Stimulated activated naive CD8-positive, alpha-beta T cell treated with anti-CD3 and anti-CD28 coated beads, Interleukin-15, Interleukin-2, amounts not matched to agents 100 ng/mL and 50 ng/mL, for 24 hours (primary cell): ENCODE results near the gene POLN.
A peak's percentile ranks its signal among the peaks of the same experiment; 100 is the strongest.
"Not testable (repeated sequence)": the region's sequence is repeated elsewhere in the genome, so short reads cannot be mapped to it uniquely, and the experiment has no call there.

Source experiments
- H3K27ac Mint-ChIP-seq: one replicate; pipeline ENCODE4 v1.8.0; 2021; ENCODE audit warnings: mild to moderate bottlenecking, mixed read lengths
- H3K27me3 Mint-ChIP-seq: one replicate; pipeline ENCODE4 v1.8.0; 2021; ENCODE audit warnings: mixed read lengths
- H3K36me3 Mint-ChIP-seq: one replicate; pipeline ENCODE4 v1.8.0; 2021; ENCODE audit warnings: low read depth, mixed read lengths
- H3K4me1 Mint-ChIP-seq: one replicate; pipeline ENCODE4 v1.8.0; 2021; ENCODE audit warnings: low read depth, mixed read lengths
- H3K4me3 Mint-ChIP-seq: one replicate; pipeline ENCODE4 v1.8.0; 2021; ENCODE audit warnings: mild to moderate bottlenecking, mixed read lengths
- H3K9me3 Mint-ChIP-seq: one replicate; pipeline ENCODE4 v1.8.0; 2021; ENCODE audit warnings: mixed read lengths

POLN gene

DNA sequence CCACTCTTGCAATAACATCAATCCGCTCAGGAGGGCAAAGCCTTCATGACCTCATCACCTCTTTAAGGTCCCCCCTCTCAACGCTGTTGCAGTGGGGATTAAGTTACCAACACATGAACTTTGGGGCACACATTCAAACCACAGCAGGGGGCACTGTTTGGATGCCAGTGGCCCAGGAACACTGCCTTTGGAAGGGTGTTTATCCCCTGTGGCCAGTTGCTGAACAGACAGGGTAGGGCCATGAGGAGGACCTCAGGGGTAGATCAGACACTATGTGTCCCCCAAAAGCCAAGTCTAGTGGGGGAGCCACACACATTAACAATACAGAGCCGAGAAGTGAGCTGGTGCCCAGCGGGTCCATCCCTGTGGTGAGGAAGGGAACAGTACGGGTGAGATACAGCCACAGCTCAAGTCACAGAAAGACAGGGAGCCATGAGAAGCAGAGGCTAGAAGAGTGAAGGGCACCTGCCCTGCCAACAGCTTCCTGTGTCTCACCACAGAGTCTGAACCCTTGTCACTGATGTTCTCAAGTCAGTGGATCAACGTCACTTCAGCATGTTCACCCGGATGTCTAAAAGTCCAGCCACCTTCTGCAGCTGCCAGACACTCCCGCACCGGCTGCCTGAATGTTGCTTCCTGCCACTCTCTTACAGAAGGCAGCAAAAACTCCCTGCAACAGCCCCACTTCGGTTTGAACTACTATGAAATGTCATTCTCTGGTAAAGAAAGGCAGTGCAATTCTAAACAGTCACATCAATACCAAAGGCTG is 39.8 kb upstream of the POLN start:
- Mint-ChIP-seq H3K27ac (peak overlapping the region; percentile 78), H3K4me3 (peak overlapping the region; percentile 10), H3K9me3 (no peaks in the 10 kb centered on the region), H3K27me3 (no peaks in the 10 kb centered on the region), H3K4me1 (peaks cover 33% of the 10 kb centered on the region), H3K36me3 (no peaks in the 10 kb centered on the region)

DNA sequence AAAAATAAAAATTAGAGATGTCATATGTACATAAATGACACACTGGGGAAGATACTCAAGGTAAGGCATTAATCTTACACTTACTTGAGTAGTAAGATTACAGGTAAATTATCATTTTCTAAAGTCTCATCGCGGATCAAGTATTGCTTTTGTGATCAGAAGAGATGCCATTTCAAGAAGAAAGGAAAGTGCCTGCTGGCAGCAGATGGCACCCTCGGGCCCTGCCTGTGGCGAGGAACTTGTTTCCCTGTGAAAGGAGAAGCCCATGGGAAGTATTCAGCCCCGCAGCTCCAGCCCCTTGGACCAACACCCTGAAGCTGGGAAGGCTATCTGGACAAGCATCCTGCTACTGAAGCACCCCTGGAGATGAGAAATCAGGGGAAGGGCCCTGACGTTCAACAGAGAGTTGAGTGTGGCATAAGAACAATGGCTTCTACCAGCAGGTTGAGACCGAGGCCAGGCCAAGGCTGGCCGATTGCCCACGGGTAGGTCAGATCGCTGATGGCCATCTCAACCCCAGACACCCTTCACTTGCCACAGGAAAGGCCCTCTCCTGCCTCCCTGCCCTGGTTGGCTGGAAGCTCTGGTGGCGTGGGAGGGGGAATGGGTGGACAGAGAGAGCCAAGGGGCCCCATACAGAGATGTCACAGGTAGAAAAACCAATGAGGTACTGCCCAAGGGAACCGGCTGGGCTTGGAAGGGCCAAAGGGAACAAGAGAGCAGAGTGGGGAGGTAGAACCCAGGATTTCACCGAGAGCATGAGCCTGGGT is 38.8 kb upstream of the POLN start:
- no peak overlapping the region for H3K4me3 Mint-ChIP-seq
- H3K27me3 Mint-ChIP-seq = no peaks in the 10 kb centered on the region
- H3K9me3 Mint-ChIP-seq = no peaks in the 10 kb centered on the region
- H3K27ac Mint-ChIP-seq = peak overlapping the region; percentile 78
- peaks cover 33% of the 10 kb centered on the region for H3K4me1 Mint-ChIP-seq
- no peaks in the 10 kb centered on the region for H3K36me3 Mint-ChIP-seq

DNA sequence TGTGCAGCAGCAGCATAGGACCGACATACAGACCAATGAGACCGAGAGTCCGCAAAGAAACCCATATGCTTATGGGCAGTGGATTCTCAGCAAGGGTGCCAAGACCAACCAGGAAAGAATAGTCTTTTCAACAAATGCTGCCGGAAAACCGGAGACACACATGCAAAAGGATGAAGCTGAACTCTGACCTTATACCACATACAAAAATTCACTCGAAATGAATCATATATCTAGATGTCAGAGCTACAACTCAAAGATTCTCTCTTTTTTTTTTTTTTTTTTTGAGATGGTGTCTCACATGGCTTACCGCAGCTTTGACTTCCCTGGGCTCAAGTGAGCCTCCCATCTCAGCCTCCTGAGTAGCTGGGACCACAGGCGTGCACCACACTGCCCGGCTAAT is 36.0 kb upstream of the POLN start:
- peaks cover 25% of the 10 kb centered on the region for H3K4me1 Mint-ChIP-seq
- H3K4me3 Mint-ChIP-seq = no peak overlapping the region
- H3K27me3 Mint-ChIP-seq = no peaks in the 10 kb centered on the region
- H3K9me3 Mint-ChIP-seq = no peaks in the 10 kb centered on the region
- H3K36me3 Mint-ChIP-seq = no peaks in the 10 kb centered on the region
- H3K27ac Mint-ChIP-seq = no peak overlapping the region

DNA sequence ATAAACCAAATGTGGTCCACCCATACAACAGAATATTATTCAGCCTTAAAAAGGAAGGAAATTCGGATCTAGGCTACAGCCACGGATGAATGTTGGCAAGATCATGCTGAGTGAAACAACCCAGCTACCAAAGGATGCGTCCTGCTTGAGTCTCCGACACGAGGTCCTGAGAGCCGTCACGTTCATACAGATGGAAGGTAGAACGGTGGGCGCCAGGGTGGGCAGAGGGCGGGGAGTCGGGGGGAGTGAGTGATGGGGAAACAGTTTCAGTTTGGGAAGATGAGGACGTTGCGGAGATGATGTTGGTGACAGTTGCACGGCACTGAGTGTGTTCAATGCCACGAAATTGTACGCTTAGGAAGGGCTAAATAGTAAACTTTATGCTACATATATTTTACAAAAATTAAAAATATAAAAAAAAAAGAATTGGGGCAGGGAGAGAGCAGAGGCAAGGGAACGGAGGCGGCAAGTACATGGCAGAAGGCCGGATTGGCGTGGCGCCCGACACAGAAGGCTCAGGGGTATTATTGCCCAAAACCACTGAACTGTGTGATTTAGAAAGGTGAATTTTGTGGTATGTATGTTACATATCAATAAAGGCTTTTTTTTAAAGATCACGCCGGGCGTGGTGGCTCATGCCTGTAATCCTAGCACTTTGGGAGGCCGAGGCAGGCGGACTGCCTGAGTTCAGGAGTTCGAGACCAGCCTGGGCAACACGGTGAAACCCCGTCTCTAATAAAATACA is 34.8 kb upstream of the POLN start:
- H3K36me3 Mint-ChIP-seq = no peaks in the 10 kb centered on the region
- no peaks in the 10 kb centered on the region for H3K9me3 Mint-ChIP-seq

DNA sequence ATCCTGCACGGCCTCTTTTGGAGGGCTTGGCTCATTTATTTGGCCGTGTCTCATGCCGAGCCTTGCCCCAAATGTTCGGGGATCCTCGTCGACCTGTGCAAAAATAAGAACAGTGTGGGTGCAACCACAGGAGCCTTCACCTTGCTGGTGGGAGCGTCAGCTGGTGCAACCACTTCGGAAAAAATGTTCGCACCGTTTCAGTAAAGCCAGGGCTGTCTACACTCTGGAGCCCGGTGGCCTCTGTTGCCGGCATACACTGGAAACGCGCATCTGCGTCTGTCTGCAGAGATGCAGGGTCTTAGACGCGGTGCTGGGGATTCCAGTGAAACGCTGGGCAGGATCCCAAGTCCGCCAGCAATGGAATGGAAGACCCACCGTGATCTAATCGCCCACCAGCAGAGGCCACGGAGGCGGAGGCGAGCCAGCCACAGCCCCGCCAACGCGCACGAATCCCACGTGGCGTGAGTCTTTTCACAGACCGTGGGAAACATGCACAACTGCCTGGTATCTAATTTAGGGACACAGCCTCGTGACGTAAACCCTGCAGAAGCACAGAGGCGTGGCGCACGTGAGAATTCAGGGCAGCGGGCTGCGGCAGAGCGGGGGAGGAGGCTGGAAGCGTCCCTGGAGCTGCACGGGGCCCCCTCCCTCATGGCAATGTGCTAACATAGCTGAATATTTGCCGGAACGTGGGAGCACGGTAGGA is 33.8 kb upstream of the POLN start:
- H3K4me3 Mint-ChIP-seq = no peak overlapping the region
- no peaks in the 10 kb centered on the region for H3K27me3 Mint-ChIP-seq
- H3K4me1 Mint-ChIP-seq = peaks cover 2% of the 10 kb centered on the region
- no peak overlapping the region for H3K27ac Mint-ChIP-seq
- H3K9me3 Mint-ChIP-seq = no peaks in the 10 kb centered on the region
- H3K36me3 Mint-ChIP-seq = no peaks in the 10 kb centered on the region

More for the DNA sequence above, 34.8 kb upstream of the POLN start:
- Mint-ChIP-seq H3K4me3 (no peak overlapping the region), H3K27me3 (no peaks in the 10 kb centered on the region), H3K27ac (no peak overlapping the region), H3K4me1 (peaks cover 13% of the 10 kb centered on the region)

DNA sequence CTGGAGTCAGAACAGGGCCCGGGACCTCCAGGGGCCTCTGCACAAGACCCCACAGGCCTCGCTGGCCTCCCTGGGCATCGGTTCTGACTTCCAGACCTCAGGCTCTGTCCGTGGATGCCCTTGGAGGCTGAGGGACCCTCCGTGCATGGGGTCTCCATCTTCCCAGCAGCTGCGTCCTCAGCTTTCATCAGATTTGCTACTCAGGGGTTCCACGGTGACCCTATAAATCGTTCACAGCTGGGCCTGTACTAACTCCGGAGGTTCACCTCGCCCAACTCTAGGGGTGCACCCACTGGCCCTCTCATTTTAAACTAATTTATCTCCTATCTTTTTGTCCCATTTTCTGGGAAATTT is 33.1 kb upstream of the POLN start:
- H3K4me1 Mint-ChIP-seq, H3K27ac Mint-ChIP-seq, H3K9me3 Mint-ChIP-seq, H3K4me3 Mint-ChIP-seq, H3K27me3 Mint-ChIP-seq, H3K36me3 Mint-ChIP-seq: not testable (repeated sequence)

DNA sequence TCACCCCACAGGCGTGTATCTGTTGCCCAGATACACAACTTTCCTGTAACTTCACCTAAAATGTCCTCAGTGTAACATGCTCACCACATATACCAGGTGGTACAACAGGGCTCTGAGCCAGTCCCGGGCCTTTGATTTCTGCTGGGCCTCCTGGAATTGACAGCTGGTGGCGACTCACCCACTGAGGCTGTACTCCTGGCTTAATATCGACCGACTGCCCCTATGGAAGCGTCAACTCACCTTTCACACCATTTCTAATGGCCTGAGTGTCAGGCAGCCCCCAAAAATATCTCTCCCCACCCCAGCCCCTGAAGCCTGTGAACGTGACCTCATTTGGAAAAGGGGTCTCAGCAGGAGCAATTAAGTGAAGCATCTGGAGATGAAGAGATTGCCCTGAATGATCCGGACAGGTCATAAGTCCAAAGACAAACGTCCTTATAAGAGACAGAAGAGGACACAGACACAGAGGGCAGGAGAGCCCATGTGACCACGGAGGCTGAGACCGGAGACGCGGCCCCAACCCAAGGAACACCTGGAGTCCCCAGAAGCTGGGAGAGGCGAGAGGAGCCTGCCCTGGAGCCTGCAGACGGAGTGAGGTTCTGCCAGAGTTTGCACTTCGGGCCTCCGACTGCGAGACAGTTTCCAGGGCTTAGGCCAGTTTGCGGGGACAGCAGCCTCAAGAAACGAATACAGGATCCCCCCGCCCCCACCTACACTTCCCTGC is 32.6 kb upstream of the POLN start:
- Mint-ChIP-seq H3K4me3 (no peak overlapping the region), H3K4me1 (no peaks in the 10 kb centered on the region), H3K36me3 (no peaks in the 10 kb centered on the region), H3K27ac (no peak overlapping the region), H3K9me3 (no peaks in the 10 kb centered on the region), H3K27me3 (no peaks in the 10 kb centered on the region)

DNA sequence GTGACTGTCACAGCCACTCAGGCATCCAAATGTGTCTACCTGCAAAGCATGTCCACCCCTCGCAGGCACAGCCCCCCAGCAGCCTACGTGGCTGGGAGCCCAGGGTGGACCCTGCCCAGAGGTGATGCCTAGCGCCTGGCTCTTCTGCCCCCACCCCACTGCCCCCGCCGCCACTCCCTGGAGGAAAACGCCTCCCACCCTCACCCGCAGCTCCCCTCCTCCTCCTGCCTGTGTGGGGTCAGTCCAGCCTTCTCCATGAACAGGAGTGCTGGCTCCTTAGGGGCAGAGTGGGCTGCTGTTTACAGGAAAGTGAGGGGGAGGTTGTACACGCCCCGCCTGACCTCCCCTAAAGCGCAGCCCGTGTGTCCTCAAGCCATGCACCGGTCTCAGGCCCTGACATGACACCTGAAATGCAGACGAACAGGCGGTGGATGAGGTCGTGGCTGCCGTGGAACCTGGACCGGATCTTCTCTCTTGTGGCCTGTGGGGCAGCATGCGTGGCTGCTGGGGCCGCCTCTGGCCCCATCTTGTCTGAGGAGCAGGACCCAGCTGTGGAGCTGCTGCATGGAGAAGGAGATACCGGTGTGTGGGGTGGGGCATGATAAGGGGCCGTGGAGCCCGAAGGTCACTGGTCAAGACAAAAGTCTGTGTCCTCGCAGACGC is 31.9 kb upstream of the POLN start:
- Mint-ChIP-seq H3K4me1 (no peaks in the 10 kb centered on the region), H3K9me3 (no peaks in the 10 kb centered on the region), H3K4me3 (no peak overlapping the region), H3K36me3 (no peaks in the 10 kb centered on the region), H3K27ac (no peak overlapping the region), H3K27me3 (no peaks in the 10 kb centered on the region)

DNA sequence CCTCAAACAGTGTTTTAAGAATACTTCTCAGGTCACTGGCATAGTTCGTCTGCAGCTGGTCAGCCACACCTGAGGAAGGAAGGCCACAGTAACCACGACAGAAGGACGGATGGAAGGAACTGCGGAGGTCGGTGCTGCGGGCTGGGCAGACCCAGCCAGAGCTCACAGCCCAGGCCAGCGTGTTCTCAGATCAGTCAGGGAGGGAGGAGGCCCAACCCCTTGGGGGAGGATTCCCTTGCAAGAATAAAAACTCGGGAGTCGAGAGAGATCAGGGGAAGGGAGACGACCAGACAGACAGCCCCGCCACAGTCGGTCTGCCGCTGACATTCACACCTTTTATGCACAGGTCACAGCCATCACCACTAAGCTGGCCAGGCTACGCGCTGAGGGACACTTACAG is 31.3 kb upstream of the POLN start:
- Mint-ChIP-seq H3K27ac (no peak overlapping the region), H3K36me3 (no peaks in the 10 kb centered on the region)

DNA sequence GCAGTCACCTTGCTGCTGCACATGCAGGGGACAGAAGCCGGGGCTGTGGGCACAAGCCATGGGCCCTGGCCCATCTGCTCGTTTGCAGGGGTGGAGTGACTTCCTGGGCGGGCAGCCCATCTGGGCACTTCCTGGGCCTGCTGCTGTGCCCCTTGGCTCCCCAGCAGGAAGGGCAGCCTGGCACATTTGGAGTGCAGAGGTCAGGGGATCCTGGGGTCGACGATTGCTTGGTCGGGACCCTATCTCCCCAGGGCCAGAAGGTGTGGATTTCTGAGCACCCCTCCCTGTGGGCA is 30.9 kb upstream of the POLN start:
- Mint-ChIP-seq H3K4me1 (no peaks in the 10 kb centered on the region), H3K9me3 (no peaks in the 10 kb centered on the region)

More for the DNA sequence above, 31.3 kb upstream of the POLN start:
- no peaks in the 10 kb centered on the region for H3K27me3 Mint-ChIP-seq
- H3K9me3 Mint-ChIP-seq = no peaks in the 10 kb centered on the region
- H3K4me1 Mint-ChIP-seq = no peaks in the 10 kb centered on the region
- H3K4me3 Mint-ChIP-seq = no peak overlapping the region

DNA sequence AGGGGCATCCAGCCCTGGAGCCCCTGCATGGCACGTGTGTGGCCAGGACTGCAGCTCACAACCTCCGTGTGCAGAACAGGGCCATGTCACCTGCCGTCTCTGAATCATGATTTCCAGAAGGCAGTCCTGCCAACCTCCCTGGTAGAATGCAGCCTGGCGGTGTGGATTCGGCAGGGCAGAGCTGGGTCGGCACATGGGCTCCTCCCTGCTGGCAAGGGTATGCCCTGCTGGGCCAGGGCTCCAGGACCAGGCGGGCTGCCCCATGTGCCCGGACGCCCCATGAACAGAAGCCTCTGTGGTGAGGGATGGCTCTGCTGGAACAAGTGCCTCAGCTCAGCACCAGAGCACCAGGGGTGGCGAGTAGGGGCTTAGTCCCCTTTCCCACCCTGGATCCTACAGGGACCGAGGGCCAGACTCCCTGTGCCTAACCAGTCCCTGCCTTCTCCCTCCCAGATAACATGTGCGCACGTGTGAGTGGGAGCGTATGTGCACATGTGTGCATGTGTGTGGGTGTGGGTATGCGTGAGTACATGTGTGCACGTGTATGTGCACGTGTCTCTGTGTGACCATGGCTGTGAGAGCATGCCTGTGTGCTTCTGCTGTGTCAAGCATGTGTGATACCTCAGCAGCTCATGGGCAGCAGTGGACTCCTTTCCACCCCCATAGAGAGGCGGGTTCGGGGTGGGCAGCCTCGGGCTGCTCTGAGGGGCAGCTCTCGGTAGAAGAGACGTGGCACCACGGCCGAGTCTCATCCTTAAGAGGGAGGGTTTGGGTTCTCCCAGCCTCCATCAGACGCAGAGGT is 30.3 kb upstream of the POLN start:
- H3K9me3 Mint-ChIP-seq = no peaks in the 10 kb centered on the region
- H3K27me3 Mint-ChIP-seq = no peaks in the 10 kb centered on the region
- no peaks in the 10 kb centered on the region for H3K4me1 Mint-ChIP-seq
- no peak overlapping the region for H3K4me3 Mint-ChIP-seq
- no peak overlapping the region for H3K27ac Mint-ChIP-seq
- H3K36me3 Mint-ChIP-seq = no peaks in the 10 kb centered on the region

More for the DNA sequence above, 30.9 kb upstream of the POLN start:
- Mint-ChIP-seq H3K36me3 (no peaks in the 10 kb centered on the region), H3K27ac (no peak overlapping the region), H3K4me3 (no peak overlapping the region), H3K27me3 (no peaks in the 10 kb centered on the region)

DNA sequence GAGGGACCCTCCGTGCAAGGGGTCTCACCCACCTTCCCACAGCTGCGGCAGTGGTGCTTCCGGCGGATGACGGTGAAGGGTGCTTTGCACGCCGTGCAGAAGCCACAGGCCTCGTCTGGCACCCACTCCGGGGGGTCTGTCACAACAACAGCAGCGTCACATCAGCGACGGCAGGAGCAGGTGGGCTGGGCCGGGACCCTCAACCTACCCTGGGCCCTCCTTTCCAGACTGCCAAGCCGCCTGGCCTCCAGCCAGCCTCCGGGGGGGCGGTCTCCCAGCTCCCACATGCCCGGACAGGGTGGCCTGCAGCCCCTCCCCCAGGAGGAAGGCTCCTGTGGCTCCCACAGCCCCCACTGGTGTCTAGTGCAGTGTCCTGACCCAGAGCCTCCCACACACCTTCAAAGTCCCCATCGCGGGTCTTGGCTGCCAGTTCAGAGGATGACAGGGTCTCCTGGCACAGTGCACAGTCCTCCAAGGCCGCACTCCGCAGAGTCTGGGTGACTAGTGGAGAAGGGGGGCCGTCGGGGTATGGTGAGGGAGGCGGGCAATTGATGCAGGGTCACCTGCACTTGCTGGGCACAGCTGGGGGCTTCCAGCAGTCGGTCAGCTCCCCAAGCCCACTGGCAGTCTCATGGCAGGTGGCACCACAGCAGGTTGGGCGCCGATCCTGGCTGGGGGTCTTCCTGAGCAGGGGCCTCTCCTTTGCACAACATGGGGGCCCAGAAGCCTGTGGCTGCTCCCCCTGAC is 29.5 kb upstream of the POLN start:
- no peak overlapping the region for H3K27ac Mint-ChIP-seq
- no peak overlapping the region for H3K4me3 Mint-ChIP-seq
- no peaks in the 10 kb centered on the region for H3K9me3 Mint-ChIP-seq
- H3K36me3 Mint-ChIP-seq = no peaks in the 10 kb centered on the region
- H3K27me3 Mint-ChIP-seq = no peaks in the 10 kb centered on the region
- no peaks in the 10 kb centered on the region for H3K4me1 Mint-ChIP-seq
